NCI-H774 (cell line): Measurements from ENCODE around the gene DNAH17.

Experiments used
- DNase-seq: peaks from one replicate; lab custom pipeline; 2025; lab: John Stamatoyannopoulos, UW

The DNAH17 gene

GRCh38 chr17:78577296-78577695, at the start of gene DNAH17:
TSS of gene DNAH17 (minus strand) at chr17:78577396. CDS start at chr17:78575057, 2,339 bp downstream.
- no peak for DNase-seq

GRCh38 chr17:78624324-78625151, 47.3 kb upstream of the DNAH17 start:
- no peak for DNase-seq

GRCh38 chr17:78623541-78623940, 46.3 kb upstream of the DNAH17 start:
- no peak for DNase-seq

GRCh38 chr17:78622491-78623265, 45.5 kb upstream of the DNAH17 start:
- DNase-seq: no peak

- DNase-seq: no peak
Measured at GRCh38 chr17:78621720-78622490, 44.7 kb upstream of the DNAH17 start.

GRCh38 chr17:78620099-78620498, 42.9 kb upstream of the DNAH17 start:
- no peak for DNase-seq

- DNase-seq: no peak
Measured at GRCh38 chr17:78619334-78619733, 42.1 kb upstream of the DNAH17 start.

- no peak for DNase-seq
Measured at GRCh38 chr17:78618264-78619066, 41.3 kb upstream of the DNAH17 start.

GRCh38 chr17:78617511-78618061, 40.4 kb upstream of the DNAH17 start:
- DNase-seq: no peak

GRCh38 chr17:78616946-78617345, 39.8 kb upstream of the DNAH17 start:
- DNase-seq: no peak

GRCh38 chr17:78615631-78616030, 38.4 kb upstream of the DNAH17 start:
- DNase-seq: no peak

- DNase-seq: no peak
Measured at GRCh38 chr17:78613416-78613815, 36.2 kb upstream of the DNAH17 start.

GRCh38 chr17:78611607-78612006, 34.4 kb upstream of the DNAH17 start:
- no peak for DNase-seq

- no peak for DNase-seq
Measured at GRCh38 chr17:78610951-78611511, 33.8 kb upstream of the DNAH17 start.

- DNase-seq: no peak
Measured at GRCh38 chr17:78609191-78609641, 32.0 kb upstream of the DNAH17 start.

- no peak for DNase-seq
Measured at GRCh38 chr17:78608804-78609186, 31.6 kb upstream of the DNAH17 start.

- DNase-seq: no peak
Measured at GRCh38 chr17:78608122-78608803, 31.1 kb upstream of the DNAH17 start.

GRCh38 chr17:78607038-78607437, 29.8 kb upstream of the DNAH17 start:
- no peak for DNase-seq

- no peak for DNase-seq
Measured at GRCh38 chr17:78605886-78606285, 28.7 kb upstream of the DNAH17 start.

GRCh38 chr17:78605429-78605828, 28.2 kb upstream of the DNAH17 start:
- DNase-seq: peak; percentile 54
